ENCODE measurements around the gene DDX6. TPM values are rescaled to one million over a fixed set of nuclear protein-coding genes. Genes with fewer than 3 reads are reported as not detected.
"Not testable (repeated sequence)": the region's sequence is repeated elsewhere in the genome, so short reads cannot be mapped to it uniquely, and the experiment has no call there.

The DDX6 gene
- total RNA-seq, 1 donor from 2014 or later: 134 TPM

DNA sequence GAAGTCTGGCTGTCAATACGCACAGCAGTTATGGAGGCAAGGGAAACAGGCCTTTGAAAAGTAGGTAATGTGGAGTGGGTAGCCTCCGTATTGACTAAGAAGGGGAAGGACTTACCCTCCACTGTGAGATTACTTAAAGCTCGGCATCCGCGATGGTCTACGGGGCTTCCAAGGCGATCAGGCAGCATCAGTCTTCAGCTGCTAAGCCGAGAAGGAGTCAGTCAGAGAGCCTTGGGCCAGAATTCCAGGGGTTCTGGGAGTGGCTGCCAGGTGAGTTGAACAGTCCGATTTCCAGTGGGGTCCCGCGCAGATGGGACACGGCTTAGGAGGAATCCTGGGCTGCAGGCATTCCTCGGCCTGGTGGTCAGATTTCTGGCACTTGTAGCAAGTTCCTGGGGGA, 70.9 kb downstream of the DDX6 start:
- DNase-seq; H3K36me3 ChIP-seq; H3K9me3 ChIP-seq (replicated peaks); H3K27me3 ChIP-seq (ENCODE audit: low read depth); H3K4me3 ChIP-seq; H3K27ac ChIP-seq (replicated peaks); intact Hi-C loops (cut with micrococcal nuclease); H3K4me1 ChIP-seq: not testable (repeated sequence)

GRCh38 chr11:118718562-118718961, 72.4 kb downstream of the DDX6 start:
- H3K4me1 ChIP-seq; H3K4me3 ChIP-seq; H3K27ac ChIP-seq (replicated peaks); H3K36me3 ChIP-seq; H3K9me3 ChIP-seq (replicated peaks); DNase-seq; intact Hi-C loops (cut with micrococcal nuclease); H3K27me3 ChIP-seq (ENCODE audit: low read depth): not testable (repeated sequence)

- H3K9me3 ChIP-seq (replicated peaks); DNase-seq; H3K27me3 ChIP-seq (ENCODE audit: low read depth); H3K27ac ChIP-seq (replicated peaks); H3K4me3 ChIP-seq; intact Hi-C loops (cut with micrococcal nuclease); H3K4me1 ChIP-seq; H3K36me3 ChIP-seq: not testable (repeated sequence)
Measured at GRCh38 chr11:118717733-118718132, 73.2 kb downstream of the DDX6 start.

DNA sequence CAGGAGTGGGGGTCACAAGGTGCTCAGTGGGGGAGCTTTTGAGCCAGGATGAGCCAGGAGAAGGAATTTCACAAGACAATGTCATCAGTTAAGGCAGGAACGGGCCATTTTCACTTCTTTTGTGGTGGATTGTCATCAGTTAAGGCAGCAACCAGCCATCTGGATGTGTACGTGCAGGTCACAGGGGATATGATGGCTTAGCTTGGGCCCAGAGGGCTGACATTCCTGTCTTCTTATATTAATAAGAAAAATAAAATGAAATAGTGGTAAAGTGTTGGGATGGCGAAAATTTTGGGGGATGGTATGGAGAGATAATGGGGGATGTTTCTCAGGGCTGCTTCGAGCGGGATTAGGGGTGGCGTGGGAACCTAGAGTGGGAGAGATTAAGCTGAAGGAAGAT, 73.7 kb downstream of the DDX6 start:
- H3K27me3 ChIP-seq (ENCODE audit: low read depth); H3K4me3 ChIP-seq; DNase-seq; intact Hi-C loops (cut with micrococcal nuclease); H3K9me3 ChIP-seq (replicated peaks); H3K27ac ChIP-seq (replicated peaks); H3K36me3 ChIP-seq; H3K4me1 ChIP-seq: not testable (repeated sequence)

- H3K27ac ChIP-seq (replicated peaks): no peak overlapping the region
- intact Hi-C loops (cut with micrococcal nuclease): no loop called here
- no peaks in the 10 kb centered on the region for H3K9me3 ChIP-seq (replicated peaks)
- no peaks in the 10 kb centered on the region for H3K27me3 ChIP-seq (ENCODE audit: low read depth)
- H3K36me3 ChIP-seq: no peaks in the 10 kb centered on the region
- no peak overlapping the region for H3K4me3 ChIP-seq
- DNase-seq: no peak
- TF ChIP-seq, protein P1, sequence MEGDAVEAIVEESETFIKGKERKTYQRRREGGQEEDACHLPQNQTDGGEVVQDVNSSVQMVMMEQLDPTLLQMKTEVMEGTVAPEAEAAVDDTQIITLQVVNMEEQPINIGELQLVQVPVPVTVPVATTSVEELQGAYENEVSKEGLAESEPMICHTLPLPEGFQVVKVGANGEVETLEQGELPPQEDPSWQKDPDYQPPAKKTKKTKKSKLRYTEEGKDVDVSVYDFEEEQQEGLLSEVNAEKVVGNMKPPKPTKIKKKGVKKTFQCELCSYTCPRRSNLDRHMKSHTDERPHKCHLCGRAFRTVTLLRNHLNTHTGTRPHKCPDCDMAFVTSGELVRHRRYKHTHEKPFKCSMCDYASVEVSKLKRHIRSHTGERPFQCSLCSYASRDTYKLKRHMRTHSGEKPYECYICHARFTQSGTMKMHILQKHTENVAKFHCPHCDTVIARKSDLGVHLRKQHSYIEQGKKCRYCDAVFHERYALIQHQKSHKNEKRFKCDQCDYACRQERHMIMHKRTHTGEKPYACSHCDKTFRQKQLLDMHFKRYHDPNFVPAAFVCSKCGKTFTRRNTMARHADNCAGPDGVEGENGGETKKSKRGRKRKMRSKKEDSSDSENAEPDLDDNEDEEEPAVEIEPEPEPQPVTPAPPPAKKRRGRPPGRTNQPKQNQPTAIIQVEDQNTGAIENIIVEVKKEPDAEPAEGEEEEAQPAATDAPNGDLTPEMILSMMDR (IDR thresholded peaks at IDR 0.05; ENCODE audit: borderline replicate concordance): no peak
- no peaks in the 10 kb centered on the region for H3K4me1 ChIP-seq
Measured at GRCh38 chr11:118715837-118716260, 75.1 kb downstream of the DDX6 start.

DNA sequence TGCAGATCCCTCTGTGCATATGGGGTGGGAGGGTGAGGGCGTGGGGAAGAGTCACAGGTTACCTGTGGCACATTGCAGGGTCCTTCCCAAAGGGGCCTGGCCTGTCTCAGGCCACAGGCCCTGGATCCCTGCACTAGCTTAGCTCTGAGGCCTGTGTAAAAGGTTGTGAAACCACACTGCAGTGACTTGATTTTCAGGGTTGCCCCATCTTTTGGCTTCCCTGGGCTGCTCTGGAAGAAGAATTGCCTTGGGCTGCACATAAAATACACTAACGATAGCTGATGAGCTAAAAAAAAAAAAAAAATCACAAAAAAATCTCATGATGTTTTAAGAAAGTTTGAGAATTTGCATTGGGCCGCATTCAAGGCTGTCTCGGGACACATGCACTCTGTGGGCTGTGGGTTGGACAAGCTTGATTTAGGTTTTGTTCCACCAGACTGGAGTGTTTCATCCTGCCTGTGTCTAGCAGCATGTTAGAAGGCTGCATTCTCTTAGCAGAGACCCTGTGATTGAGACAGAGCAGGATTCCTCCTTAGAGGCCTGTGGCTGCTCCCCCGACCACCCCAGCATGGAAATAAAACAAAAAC, 75.6 kb downstream of the DDX6 start:
- Histone ChIP-seq H3K9me3 (replicated peaks) (no peaks in the 10 kb centered on the region), H3K27ac (replicated peaks) (no peak overlapping the region), H3K4me1 (no peaks in the 10 kb centered on the region), H3K4me3 (no peak overlapping the region), H3K27me3 (ENCODE audit: low read depth) (no peaks in the 10 kb centered on the region), H3K36me3 (no peaks in the 10 kb centered on the region)
- intact Hi-C loops (cut with micrococcal nuclease): no loop called here
- no peak for DNase-seq
- TF ChIP-seq, protein P1 (IDR thresholded peaks at IDR 0.05; ENCODE audit: borderline replicate concordance): no peak

- Histone ChIP-seq H3K9me3 (replicated peaks) (no peaks in the 10 kb centered on the region), H3K4me1 (no peaks in the 10 kb centered on the region), H3K4me3 (no peak overlapping the region), H3K36me3 (no peaks in the 10 kb centered on the region), H3K27ac (replicated peaks) (no peak overlapping the region), H3K27me3 (ENCODE audit: low read depth) (no peaks in the 10 kb centered on the region)
- no peak for DNase-seq
- TF ChIP-seq, protein P1 (IDR thresholded peaks at IDR 0.05; ENCODE audit: borderline replicate concordance): no peak
- intact Hi-C loops (cut with micrococcal nuclease): no loop called here
Measured at GRCh38 chr11:118714816-118715215, 76.1 kb downstream of the DDX6 start.

DNA sequence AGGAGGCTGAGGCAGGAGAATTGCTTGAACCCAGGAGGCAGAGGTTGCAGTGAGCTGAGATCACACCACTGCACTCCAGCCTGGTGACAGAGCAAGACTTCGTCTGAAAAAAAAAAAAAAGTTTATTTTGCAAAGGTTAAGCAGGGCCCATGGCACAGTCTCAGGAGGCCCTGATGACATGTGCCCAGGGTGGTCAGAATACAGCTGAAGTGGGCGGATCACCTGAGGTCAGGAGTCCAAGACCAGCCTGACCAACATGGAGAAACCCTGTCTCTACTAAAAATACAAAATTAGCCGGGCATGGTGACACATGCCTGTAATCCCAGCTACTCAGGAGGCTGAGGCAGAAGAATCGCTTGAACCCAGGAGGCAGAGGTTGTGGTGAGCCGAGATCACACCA, 76.5 kb downstream of the DDX6 start:
- H3K9me3 ChIP-seq (replicated peaks); DNase-seq; H3K4me3 ChIP-seq; intact Hi-C loops (cut with micrococcal nuclease); H3K4me1 ChIP-seq; H3K27ac ChIP-seq (replicated peaks); H3K36me3 ChIP-seq; H3K27me3 ChIP-seq (ENCODE audit: low read depth): not testable (repeated sequence)
